GM18519 (cell line): Measurements from ENCODE around the gene TENM4.

Experiments
- ATAC-seq: cut with Tn5 transposase; IDR thresholded peaks from one replicate; pipeline ENCODE4 v1.9.1; 2021; ENCODE audit warnings: mild to moderate bottlenecking, moderate library complexity; ENCODE audit not compliant: unreplicated experiment, low FRiP score

TENM4 gene

DNA sequence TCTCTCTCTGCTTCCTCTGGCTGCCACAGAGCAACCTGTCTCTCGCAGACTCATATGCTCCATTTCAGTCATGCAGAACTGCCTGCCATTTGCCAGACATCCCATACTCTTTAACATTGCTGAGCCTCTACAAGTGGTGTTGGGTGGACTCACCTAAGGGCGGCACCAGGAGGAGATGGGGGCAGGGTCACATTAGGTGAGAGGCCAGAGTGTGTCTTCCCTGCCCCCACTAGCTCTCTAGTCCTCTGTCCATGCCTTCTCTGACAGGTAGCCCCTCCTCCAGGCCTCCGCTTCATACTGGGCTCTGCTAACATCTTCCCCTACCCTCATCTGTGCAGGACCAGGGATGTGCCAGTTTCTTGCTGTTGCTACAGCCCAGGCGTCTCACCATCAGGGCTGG is 366.3 kb downstream of the TENM4 start:
- ATAC-seq, result no peak

- ATAC-seq, result no peak
These were observed 369.6 kb downstream of the TENM4 start for GRCh38 chr11:79071190-79071589.

DNA sequence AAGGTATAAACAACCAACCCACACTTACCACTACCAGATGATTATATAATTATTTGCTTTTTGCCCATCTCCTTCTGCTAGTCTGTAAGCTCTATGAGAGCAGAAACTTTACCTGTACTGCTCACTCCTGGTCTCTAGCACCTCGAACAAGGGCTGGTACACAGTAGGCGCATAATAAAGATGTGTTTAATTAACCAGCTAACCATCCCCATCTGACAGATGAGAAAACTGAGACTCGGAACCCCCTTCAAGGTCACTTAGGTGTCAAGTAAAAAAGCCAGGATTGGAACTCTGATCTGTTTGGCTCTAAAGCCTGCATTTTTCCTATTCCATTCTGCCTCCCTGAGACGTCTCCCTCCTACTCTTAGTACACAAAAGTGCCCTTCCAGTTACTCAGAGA is 370.3 kb downstream of the TENM4 start:
- ATAC-seq, result no peak

DNA sequence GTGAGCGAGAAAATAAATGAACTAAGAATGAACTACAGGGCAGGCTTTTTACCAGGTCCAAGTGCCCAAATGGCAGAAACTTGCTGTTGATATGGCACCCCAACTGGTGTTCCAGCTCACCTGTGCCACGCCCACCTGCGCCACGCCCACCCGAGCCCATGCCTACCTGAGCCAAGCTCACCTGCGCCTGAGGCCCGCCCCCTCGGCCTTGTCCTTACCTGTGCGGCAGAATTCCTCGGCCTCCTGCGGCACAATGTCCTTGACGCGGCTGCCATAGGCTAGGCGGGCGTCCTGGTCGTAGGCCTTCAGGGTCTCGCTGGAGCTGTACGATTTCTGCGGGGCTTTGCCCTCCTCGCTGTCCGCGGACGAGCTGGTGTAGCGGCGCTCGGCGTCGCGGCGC is 371.3 kb downstream of the TENM4 start:
- ATAC-seq, result no peak

DNA sequence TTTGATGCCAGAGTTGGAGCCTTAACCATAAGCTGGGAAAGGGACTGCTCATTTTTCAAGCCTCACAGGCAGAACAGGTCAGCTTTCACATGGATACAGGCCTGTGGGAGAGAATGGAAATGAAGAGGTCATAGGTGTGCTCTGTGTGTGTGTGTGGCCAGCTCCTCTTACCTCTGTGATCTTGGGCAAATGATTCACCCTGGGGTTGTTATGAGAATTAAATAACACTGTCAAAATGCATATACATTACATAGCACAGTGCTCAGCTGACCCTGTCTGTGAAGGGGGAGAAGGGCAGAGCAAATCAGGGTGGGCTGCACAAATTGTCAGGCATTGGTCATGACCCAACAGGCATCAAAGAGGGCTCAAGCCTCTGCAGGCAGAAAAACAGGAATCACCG is 372.5 kb downstream of the TENM4 start:
- no peak for ATAC-seq

DNA sequence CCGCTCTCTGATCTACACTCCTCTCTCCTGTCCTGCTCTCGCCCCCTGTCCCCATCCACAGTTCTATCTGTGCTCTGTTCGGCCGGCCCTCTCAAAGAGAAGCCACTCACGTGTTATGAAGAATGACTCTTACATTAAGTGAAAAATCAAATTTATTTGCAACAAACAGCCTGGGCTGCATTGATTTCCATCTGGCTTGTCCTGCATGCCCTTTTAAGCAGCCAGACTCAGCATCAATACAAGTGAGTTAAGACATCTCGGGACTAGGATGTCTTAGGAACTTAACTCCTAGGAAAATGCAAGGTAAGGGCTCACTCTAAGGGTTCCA is 373.5 kb downstream of the TENM4 start:
- ATAC-seq, result no peak

DNA sequence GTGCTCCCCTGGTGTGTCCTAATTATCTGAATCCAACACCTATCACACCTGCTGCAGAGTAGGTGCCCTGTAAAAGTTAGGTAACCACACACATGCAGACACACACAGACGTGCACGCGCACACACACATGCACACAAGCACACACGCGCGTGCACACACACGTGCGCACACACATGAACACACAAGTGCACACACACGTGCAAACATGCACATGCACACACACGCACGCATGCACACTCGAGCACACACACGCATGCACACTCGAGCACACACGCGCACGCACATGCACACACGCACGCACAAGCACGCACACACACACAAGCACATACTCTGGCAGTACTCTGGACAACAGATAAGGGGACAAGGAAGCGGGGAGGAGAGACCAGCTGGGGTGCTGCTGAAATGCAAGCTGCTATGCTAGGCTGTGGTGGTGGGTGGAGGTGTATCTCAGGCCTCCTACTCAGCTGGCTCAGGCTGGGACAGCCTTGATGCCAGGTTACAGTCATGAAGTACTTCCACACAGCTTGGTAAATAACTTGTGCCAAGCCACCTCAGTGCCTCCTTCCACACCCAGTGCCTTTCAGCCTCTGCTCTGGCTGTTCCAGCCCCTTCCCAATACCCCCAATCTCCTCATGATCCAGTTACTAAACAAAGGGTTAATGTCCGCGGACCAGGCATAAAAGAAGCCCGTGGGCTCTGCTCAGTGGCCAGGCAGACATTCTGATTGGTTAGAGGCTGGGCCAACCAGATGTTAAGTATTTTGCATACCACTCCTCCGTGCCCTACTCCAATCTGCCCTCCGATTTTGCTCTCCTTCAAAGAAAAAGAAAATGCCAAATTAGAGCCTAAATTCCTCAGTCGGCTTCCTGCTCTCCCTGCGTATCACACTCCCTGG is 374.1 kb downstream of the TENM4 start:
- no peak for ATAC-seq

- no peak for ATAC-seq
These were observed 377.7 kb downstream of the TENM4 start for GRCh38 chr11:79062814-79063762.

DNA sequence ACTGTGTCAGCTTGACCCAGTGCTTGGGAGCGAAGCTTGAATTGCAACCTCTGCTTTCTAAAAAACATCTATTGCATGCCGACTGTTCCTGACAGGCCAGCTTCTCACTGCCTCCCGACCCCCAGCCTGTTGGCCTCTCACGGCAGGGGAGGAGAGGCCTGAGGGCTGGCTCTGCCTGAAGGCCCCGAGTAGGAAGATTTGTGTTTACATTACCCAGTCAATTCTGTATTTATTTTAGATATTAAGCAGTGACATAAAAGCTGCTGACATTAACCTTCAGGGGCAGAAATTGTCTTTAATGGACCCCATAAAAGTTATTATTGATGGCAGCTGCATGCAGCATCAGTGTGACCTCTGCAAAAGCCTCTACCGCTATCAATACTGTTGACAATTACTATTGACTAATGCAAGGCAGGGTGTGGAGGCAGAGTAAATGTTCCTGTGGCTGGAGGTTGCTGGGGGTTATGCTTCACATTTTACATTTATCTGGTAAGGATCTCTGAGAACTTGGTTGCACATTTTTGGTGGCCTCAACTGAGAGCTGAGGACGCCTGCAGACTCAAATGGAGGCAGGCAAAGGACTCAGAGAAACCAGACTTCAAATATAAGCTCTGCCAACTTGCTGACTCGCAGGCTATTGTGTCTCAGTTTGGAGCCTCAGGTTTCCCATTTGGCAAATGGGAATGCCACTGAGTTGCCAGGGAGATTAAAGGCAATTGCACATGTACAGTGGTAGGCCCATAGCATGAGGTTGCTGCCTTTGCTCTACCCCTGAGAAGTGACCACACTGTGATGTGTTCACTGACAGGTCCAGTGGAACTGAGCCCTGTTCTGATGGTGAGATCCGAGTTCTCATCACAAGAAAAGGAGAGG is 380.5 kb downstream of the TENM4 start:
- no peak for ATAC-seq

DNA sequence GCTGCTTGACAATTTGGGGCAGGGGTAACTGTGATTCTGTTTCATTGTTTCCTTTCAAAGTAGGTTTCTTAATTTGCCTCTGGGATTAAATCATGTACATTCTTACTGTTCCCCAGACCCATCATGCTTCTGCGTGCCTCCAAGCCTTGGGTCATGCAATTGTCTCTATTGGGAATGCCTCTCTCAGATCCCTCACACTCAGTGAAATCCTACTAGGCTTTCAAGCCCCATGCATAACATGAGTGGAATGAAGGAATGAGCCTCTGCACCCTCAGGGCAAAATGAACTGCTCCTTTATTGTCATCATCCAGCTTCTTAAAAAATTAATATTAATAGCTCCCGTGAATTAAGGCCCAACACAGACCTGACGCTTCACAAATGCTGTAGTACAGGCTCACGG is 381.7 kb downstream of the TENM4 start:
- no peak for ATAC-seq

DNA sequence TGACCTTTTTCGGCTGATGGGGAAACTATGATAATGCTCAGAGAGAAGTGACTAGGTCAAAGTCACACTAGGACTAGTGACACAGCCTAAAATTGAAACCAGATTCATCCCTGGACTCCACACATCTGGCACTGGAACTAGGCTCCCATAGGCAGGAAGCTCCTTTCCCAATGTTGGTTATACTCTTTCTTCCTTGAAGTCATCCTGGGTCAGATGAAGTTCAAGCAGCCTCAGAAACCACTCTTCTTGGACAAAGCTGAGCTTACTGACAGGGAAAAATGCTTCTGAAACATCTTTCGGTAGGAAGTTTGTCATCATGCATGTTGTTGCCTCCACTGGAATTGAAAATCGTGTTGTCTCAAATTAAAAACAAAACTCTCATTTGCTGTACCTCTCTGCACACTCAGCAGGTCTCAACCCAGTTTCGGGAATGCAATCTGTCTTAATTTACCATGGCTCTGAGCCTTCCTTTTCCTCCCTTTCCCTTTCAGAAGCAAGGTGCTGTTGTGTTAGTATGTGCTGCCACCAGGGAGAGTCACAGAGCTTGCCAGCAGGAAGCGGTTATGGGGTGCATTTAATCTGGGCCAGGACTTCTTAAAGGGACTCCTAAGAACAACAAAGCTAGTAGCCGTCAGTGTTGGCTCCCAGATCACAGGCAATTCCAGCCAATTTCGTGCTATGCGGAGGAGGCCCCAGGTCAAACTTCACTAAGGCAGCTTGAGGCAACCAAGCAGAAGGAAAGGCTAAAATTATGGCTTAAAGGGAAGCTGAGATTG is 384.8 kb downstream of the TENM4 start:
- ATAC-seq, result no peak

DNA sequence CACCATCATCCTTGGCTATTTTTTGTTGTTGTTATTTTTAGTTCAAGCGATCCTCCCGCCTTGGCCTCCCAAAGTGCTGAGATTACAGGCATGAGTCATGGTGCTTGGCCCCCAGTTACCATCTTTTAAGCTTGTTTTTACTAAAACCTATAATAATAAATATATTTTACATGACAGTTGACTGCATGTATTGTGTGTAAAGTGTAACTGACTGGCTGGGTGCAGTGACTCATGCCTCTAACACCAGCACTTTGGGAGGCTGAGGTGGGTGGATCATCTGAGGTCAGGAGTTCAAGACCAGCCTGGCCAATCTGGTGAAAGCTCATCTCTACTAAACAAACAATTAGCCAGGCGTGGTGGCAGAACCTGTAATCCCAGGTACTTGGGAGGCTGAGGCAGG is 386.2 kb downstream of the TENM4 start:
- ATAC-seq, result no peak

- ATAC-seq, result no peak
These were observed 388.3 kb downstream of the TENM4 start for GRCh38 chr11:79052544-79052943.

GRCh38 chr11:79050786-79051185 is 390.0 kb downstream of the TENM4 start:
- no peak for ATAC-seq

- no peak for ATAC-seq
These were observed 391.1 kb downstream of the TENM4 start for GRCh38 chr11:79049741-79050179.

DNA sequence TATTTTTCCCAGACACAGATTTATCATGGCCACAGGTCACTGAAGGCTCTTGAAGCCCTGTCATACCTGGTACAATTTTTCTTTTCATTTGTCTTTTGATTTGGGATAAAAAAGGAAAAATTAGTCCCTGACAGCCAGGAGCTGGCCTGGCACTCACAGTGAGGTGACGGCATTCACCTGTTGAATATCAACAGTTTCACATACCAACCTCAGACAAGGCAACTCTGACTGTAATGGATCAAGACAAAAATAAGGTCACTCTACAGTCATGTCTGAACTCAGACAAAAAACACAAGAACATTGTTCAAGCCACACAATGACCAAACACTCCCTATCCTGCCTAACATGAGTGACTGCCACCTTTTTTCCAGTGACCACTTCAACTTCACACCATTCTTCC is 392.9 kb downstream of the TENM4 start:
- no peak for ATAC-seq

DNA sequence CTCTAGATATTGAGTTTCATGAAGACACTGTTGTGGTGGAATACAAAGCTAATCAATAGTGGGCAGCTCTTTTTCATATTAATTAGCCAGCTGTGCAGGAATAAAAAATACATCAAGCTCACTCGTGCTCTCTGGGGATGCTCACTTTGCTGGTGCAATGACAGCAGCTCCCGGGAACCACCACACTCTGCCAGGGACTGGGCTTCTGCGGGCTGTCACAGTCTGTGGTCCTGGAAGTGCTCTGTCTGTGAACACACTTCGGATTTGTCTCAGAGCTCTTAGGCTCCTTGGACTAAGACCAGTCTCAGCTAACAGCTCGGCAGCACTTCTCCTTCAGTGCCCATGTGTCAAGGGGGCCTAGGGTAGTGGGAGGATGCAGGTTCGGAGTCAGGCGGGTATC is 393.5 kb downstream of the TENM4 start:
- no peak for ATAC-seq

DNA sequence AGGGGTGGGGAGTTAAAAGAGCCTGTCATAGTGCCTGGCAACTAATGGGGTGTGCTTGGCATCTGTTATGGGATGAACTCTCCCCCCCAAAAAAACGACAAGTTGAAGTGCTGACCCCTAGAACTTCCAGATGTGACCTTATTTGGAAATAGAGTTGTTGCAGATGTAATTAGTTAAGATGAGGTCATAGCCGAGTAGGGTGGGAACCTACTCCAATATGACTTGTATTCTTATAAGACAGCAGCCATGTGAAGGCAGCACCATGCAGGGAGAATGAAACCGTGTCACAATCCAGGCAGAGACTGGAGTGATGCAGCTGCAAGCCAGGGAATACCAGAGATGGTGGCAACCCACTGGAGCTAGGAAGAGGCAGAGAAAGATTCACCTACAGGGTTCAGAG is 394.5 kb downstream of the TENM4 start:
- ATAC-seq, result no peak

DNA sequence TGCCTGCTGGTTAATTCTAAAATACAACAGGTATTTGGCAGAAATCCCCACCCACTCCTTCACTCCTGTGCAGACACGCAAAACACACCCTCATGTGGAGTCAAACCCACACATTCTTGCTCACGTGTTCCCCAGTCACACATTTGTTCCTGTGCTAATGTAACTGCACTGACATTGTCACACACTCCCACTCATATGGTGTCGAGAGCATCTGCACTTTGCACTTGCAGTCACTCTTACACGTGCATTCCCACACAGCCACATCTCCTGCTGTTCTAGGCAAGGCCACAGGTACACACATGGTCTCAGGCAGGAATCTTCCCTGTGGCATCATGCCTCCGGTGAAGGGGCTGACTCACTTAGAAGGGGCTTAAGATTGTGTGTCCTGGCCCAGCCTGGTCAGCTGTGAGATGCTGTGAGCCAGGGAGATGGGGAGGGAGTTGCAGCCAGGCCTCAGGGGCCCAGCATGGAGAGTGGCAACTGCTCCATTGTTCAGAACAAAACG is 395.0 kb downstream of the TENM4 start:
- no peak for ATAC-seq
